Lung (tissue), 12 donors: ENCODE results near the gene ESRRB. TPM values are rescaled to one million over a fixed set of nuclear protein-coding genes. Genes with fewer than 3 reads are reported as not detected.

Experiments
- ATAC-seq: fragments of 200-7000 bp; cut with Tn5 transposase; one replicate; pipeline ENCODE4 v1.9.1; 2020; ENCODE audit warnings: moderate number of reproducible peaks; ENCODE audit not compliant: insufficient read depth, low FRiP score
- DNase-seq, 3 donors: peaks; one replicate each; pipeline ENCODE4 v3.0.0-alpha.2; 2013 to 2017
- H3K27ac ChIP-seq, 2 donors: one replicate each; pipeline ENCODE4 v1.5.1; 2013; ENCODE audit warnings: mild to moderate bottlenecking in 2 of 2, moderate library complexity in 2 of 2, control low read depth in 1 of 2, inconsistent platforms in 1 of 2, low read depth in 1 of 2, low read length in 1 of 2
- H3K27me3 ChIP-seq, 3 donors: one replicate each; pipeline ENCODE4 v1.5.1; 2013; ENCODE audit warnings: low read length in 2 of 3; ENCODE audit not compliant: control insufficient read depth in 3 of 3, insufficient read depth in 3 of 3
- H3K36me3 ChIP-seq, 4 donors: one replicate each; pipeline ENCODE4 v1.5.1; 2013; ENCODE audit warnings: low read length in 4 of 4, mild to moderate bottlenecking in 1 of 4, moderate library complexity in 1 of 4; ENCODE audit not compliant: control insufficient read depth in 4 of 4, insufficient read depth in 4 of 4
- H3K4me1 ChIP-seq, 5 donors: one replicate each; pipeline ENCODE4 v1.5.1; 2013; ENCODE audit warnings: low read length in 5 of 5, mild to moderate bottlenecking in 2 of 5, moderate library complexity in 1 of 5; ENCODE audit not compliant: control insufficient read depth in 5 of 5, insufficient read depth in 5 of 5
- H3K4me3 ChIP-seq: one replicate; pipeline ENCODE4 v1.5.1; 2013; ENCODE audit warnings: mild to moderate bottlenecking, control low read depth, moderate library complexity
- H3K9ac ChIP-seq, 2 donors: one replicate each; pipeline ENCODE4 v1.5.1; 2013; ENCODE audit warnings: low read length in 2 of 2, control low read depth in 1 of 2; ENCODE audit not compliant: insufficient read depth in 1 of 2
- H3K9me3 ChIP-seq, 4 donors: one replicate each; pipeline ENCODE4 v1.5.1; 2013; ENCODE audit warnings: low read length in 3 of 4, mild to moderate bottlenecking in 1 of 4, moderate library complexity in 1 of 4; ENCODE audit not compliant: control insufficient read depth in 4 of 4, insufficient read depth in 3 of 4
- CTCF ChIP-seq: IDR thresholded peaks from 2 replicates; pipeline ENCODE4 v1.5.1; 2012; ENCODE audit warnings: mild to moderate bottlenecking; ENCODE audit errors: control extremely low read depth, extremely low read depth
- WGBS, 2 donors: extraction: QIAGEN DNeasy Blood & Tissue Kit; methylation state at CpG; one replicate each; pipeline ENCODE4 v1.1.7; 2013; 5-methylcytosine and 5-hydroxymethylcytosine counted together
- polyA plus RNA-seq, 2 donors: library from polyadenylated mRNA; stranded (reverse); fragments of 200-250 nt; gene quantifications; one replicate each; pipeline ENCODE4 v1.2.1, GENCODE V29; 2013
- total RNA-seq, 2 donors: library from RNA; depleted of rRNA in 1 of 2; stranded (reverse); fragments of >200 nt in 1 of 2; gene quantifications; one replicate each; pipeline ENCODE4 v1.2.1, GENCODE V29; 2014 to 2021
- donor health status: control.
- donor health status: control.
- donor health status: Bipolar disorder and iron deficiency.
- donor health status: healthy.
- donor health status: DM: yes; HTN: yes; CAD: no.

The ESRRB gene
- total and polyA plus RNA-seq, 4 donors, result 0.02 to 0.26 (median 0.18) TPM

DNA sequence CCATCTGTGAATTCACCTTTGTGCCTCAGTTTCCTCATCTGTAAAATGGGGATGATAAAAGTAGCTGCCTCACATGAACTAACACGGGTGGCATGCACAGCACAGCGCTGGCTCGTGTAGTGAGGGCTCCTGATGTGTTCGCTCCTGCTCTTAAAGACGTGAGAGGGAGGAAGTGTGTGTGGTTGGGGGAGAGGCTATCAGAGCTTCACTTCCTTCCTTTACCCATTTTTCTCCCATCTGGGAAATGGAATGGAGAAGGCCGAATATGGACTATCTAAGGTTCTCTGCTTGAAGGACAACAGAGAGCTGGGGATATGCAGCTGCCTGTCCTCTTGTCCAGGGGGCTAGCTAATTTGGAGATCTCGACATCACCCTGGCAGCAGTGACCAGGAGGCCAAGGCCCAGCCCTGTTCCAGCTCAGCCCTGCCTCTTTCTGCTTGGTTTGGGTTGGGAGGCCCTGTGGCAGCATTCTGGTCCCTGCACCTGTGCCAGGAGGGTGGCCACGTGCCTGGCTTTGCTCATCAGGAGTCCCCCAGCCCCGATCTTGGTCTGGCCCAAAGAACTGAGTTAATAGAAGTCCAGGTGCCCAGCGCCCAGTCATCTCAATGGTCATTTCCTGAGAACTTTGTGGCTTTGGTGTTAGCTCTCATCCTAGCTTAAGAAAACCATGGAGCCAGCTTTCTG lies 44.5 kb upstream of the ESRRB start:
- ATAC-seq (no peak), DNase-seq (no peak)
- Histone ChIP-seq H3K4me3 (no peak overlapping the region), H3K27ac (no peak overlapping the region), H3K27me3 (peaks cover 4 to 36% (median 18%) of the 10 kb centered on the region in 3 donors), H3K9ac (no peak overlapping the region), H3K9me3 (no peaks in the 10 kb centered on the region), H3K36me3 (no peaks in the 10 kb centered on the region), H3K4me1 (peaks cover 0 to 4% (median 0%) of the 10 kb centered on the region in 5 donors)
- WGBS, 2 donors, result 49 to 55% methylated on average over 10 of the region's 10 CpGs
- TF ChIP-seq CTCF, result no peak

DNA sequence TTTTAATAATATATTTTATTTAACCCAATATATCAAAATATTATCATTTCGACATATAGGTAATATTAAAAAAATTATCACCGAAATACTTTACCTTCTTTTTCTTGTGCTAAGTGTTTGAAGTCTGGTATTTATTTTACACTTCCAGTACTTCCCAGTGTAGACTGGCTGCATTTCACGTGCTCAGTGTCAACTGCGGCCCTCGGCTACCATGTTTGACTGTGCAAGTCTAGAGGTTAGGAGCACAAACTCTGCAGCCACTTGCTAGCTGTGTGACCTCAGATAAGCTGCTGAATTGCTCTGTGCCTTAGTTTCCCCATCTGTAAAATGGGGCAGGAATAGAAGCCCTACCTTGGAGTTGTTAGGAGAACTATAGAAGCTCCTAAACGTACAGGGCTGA lies 42.3 kb upstream of the ESRRB start:
- DNase-seq, result no peak
- H3K36me3 ChIP-seq, result no peaks in the 10 kb centered on the region
- WGBS, 2 donors, result 74 to 85% methylated on average over 6 of the region's 6 CpGs
- TF ChIP-seq CTCF, result no peak
- H3K27me3 ChIP-seq, result peaks cover 4 to 26% (median 17%) of the 10 kb centered on the region in 3 donors
- H3K9me3 ChIP-seq, result no peaks in the 10 kb centered on the region
- no peak overlapping the region for H3K27ac ChIP-seq
- H3K9ac ChIP-seq, result no peak overlapping the region
- no peak for ATAC-seq
- peaks cover 0 to 4% (median 0%) of the 10 kb centered on the region in 5 donors for H3K4me1 ChIP-seq
- no peak overlapping the region for H3K4me3 ChIP-seq

DNA sequence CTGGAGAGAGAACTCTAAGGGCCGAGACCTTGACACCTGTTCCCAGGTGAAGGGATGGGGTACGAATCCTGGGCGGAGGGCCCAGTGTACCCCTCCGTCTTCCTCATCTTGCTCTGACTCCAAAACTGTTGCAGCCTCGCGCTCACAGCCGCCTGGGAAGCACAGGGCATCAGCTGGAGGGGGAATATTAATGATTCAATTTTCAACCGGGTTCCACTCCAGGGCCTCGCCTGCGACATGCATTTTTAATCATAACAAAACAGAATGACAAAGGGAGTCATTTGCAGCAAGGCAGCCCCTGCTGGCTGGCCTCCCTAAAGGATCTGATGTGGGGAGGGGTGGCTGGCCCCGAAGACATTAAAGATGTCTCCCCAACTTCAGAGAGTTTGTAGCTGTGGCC lies 41.6 kb upstream of the ESRRB start:
- H3K9ac ChIP-seq, result no peak overlapping the region
- TF ChIP-seq CTCF, result no peak
- DNase-seq, result no peak
- no peak overlapping the region for H3K27ac ChIP-seq
- no peak overlapping the region for H3K4me3 ChIP-seq
- H3K9me3 ChIP-seq, result no peaks in the 10 kb centered on the region
- no peak for ATAC-seq
- no peaks in the 10 kb centered on the region for H3K36me3 ChIP-seq
- H3K27me3 ChIP-seq, result peaks cover 4 to 19% (median 15%) of the 10 kb centered on the region in 3 donors
- H3K4me1 ChIP-seq, result peaks cover 0 to 4% (median 0%) of the 10 kb centered on the region in 5 donors
- 84 to 88% methylated on average over 11 of the region's 11 CpGs for WGBS, 2 donors

DNA sequence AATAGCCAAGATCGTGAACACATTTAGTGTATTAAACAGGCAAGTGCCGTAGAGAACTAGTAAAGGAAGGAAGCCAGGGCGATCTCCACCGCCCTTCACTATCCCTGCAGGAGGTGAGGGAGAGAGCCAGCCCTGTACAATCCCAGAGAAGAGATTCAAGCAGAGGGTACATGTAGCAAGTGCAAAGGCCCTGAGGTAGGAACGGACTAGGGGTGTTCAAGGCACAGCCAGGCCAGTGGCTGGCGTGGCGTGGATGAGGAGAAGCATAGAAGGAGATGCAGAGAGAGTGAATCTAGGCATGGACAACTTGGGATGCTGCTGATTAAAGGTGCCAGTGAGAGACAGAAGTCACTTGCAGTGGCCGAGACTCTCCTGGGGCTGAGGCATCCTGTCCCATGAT lies 39.1 kb upstream of the ESRRB start:
- no peaks in the 10 kb centered on the region for H3K36me3 ChIP-seq
- no peak overlapping the region for H3K4me3 ChIP-seq
- ATAC-seq (no peak), DNase-seq (no peak)
- H3K9me3 ChIP-seq, result peaks cover 0 to 2% (median 0%) of the 10 kb centered on the region in 4 donors
- no peaks in the 10 kb centered on the region for H3K4me1 ChIP-seq
- TF ChIP-seq CTCF, result no peak
- WGBS, 2 donors, result 83 to 92% methylated on average over 8 of the region's 8 CpGs
- no peak overlapping the region for H3K27ac ChIP-seq
- no peak overlapping the region for H3K9ac ChIP-seq
- no peaks in the 10 kb centered on the region for H3K27me3 ChIP-seq
